ENCODE data around the gene TSR3. TPM values are rescaled to one million over a fixed set of nuclear protein-coding genes. Genes with fewer than 3 reads are reported as not detected.

TSR3 gene
- total RNA-seq, 4 donors from 2014 or later: 78.2 to 112 (median 106) TPM

- Histone ChIP-seq H3K27ac (replicated peaks in 1 of 4) (no peak overlapping the region), H3K27me3 (no peaks in the 10 kb centered on the region), H3K4me3 (no peak overlapping the region), H3K9me3 (no peaks in the 10 kb centered on the region), H3K4me1 (no peaks in the 10 kb centered on the region), H3K36me3 (peaks cover 60 to 98% (median 93%) of the 10 kb centered on the region in 4 donors)
- DNase-seq (ENCODE audit: extremely low spot score): no peak
- TF ChIP-seq POLR2AphosphoS5 (IDR thresholded peaks at IDR 0.05): no peak
- no peak for TF ChIP-seq POLR2A (IDR thresholded peaks at IDR 0.05; ENCODE audit: low read depth)
- no peak for TF ChIP-seq CTCF (IDR thresholded peaks at IDR 0.05)
- TF ChIP-seq EP300 (IDR thresholded peaks at IDR 0.05): no peak
- intact Hi-C loops (cut with DNase I): no loop called here
- WGBS: 100% methylated on average over 1 of the region's 21 CpGs
These were observed 46.1 kb upstream of the TSR3 start for GRCh38 chr16:1397779-1398178.

GRCh38 chr16:1395444-1396031 is 43.9 kb upstream of the TSR3 start:
- intact Hi-C loops (cut with DNase I): no loop called here
- H3K27ac ChIP-seq (replicated peaks in 1 of 4): no peak overlapping the region
- WGBS: 94% methylated on average over 18 of the region's 22 CpGs
- H3K4me1 ChIP-seq: no peaks in the 10 kb centered on the region
- peaks cover 51 to 98% (median 90%) of the 10 kb centered on the region in 4 donors for H3K36me3 ChIP-seq
- no peaks in the 10 kb centered on the region for H3K27me3 ChIP-seq
- DNase-seq (ENCODE audit: extremely low spot score): no peak
- H3K4me3 ChIP-seq: no peak overlapping the region
- TF ChIP-seq EP300 (IDR thresholded peaks at IDR 0.05) (no peak), POLR2A (IDR thresholded peaks at IDR 0.05; ENCODE audit: low read depth) (no peak), POLR2AphosphoS5 (IDR thresholded peaks at IDR 0.05) (no peak), CTCF (IDR thresholded peaks at IDR 0.05) (no peak)
- H3K9me3 ChIP-seq: no peaks in the 10 kb centered on the region

- no peak for TF ChIP-seq POLR2A (IDR thresholded peaks at IDR 0.05; ENCODE audit: low read depth)
- no peak for TF ChIP-seq POLR2AphosphoS5 (IDR thresholded peaks at IDR 0.05)
- no peak for TF ChIP-seq CTCF (IDR thresholded peaks at IDR 0.05)
- TF ChIP-seq EP300 (IDR thresholded peaks at IDR 0.05): no peak
- Histone ChIP-seq H3K27me3 (no peaks in the 10 kb centered on the region), H3K4me1 (no peaks in the 10 kb centered on the region), H3K36me3 (peaks cover 52 to 98% (median 91%) of the 10 kb centered on the region in 4 donors), H3K4me3 (no peak overlapping the region), H3K27ac (replicated peaks in 1 of 4) (no peak overlapping the region), H3K9me3 (no peaks in the 10 kb centered on the region)
- no peak for DNase-seq (ENCODE audit: extremely low spot score)
- intact Hi-C loops (cut with DNase I): no loop called here
- WGBS: 92% methylated on average over 19 of the region's 19 CpGs
These were observed 42.8 kb upstream of the TSR3 start for GRCh38 chr16:1394367-1394951.

GRCh38 chr16:1393613-1394176 is 42.0 kb upstream of the TSR3 start:
- 96% methylated on average over 11 of the region's 21 CpGs for WGBS
- TF ChIP-seq CTCF (IDR thresholded peaks at IDR 0.05) (no peak), POLR2A (IDR thresholded peaks at IDR 0.05; ENCODE audit: low read depth) (no peak), POLR2AphosphoS5 (IDR thresholded peaks at IDR 0.05) (no peak), EP300 (IDR thresholded peaks at IDR 0.05) (no peak)
- Histone ChIP-seq H3K4me1 (no peaks in the 10 kb centered on the region), H3K4me3 (no peak overlapping the region), H3K27ac (replicated peaks in 1 of 4) (no peak overlapping the region), H3K9me3 (no peaks in the 10 kb centered on the region), H3K36me3 (peaks cover 50 to 98% (median 91%) of the 10 kb centered on the region in 4 donors), H3K27me3 (no peaks in the 10 kb centered on the region)
- DNase-seq (ENCODE audit: extremely low spot score): no peak
- intact Hi-C loops (cut with DNase I): no loop called here
